PC-9 (cell line): Measurements from ENCODE around the gene IL22. TPM values are rescaled to one million over a fixed set of nuclear protein-coding genes. Genes with fewer than 3 reads are reported as not detected.

Source experiments
- BruUV-seq: library from RNA; stranded (reverse); fragments of 400-500 nt; replicated peaks from 2 replicates; lab custom pipeline; 2021; lab: Mats Ljungman, UMichigan
- CTCF ChIA-PET: fragments of 300-600 bp; sonication (Branson Sonifier 250); formaldehyde crosslinking; loops from one replicate; lab custom pipeline; 2022; ENCODE audit warnings: antibody characterized with exemption; lab: Charles Lee
- POLR2A ChIA-PET: fragments of 300-600 bp; sonication (Branson Sonifier 250); formaldehyde crosslinking; loops from one replicate; lab custom pipeline; 2022; ENCODE audit warnings: antibody characterized with exemption; ENCODE audit not compliant: unreplicated experiment; lab: Charles Lee
- DNase-seq, 2 experiments: peaks; one replicate each; pipeline versions ENCODE4 v3.0.0 to v3.0.0-alpha.2; 2015 to 2022; ENCODE audit warnings: mixed read lengths in 1 of 2
- H2AFZ ChIP-seq: fragments of 200-600 bp; sonication (generic); 2 replicates; pipeline ENCODE4 v1.8.1; 2017; ENCODE audit warnings: antibody characterized with exemption
- H3F3A ChIP-seq: fragments of 200-600 bp; sonication (generic); 2 replicates; pipeline ENCODE4 v1.8.1; 2017; ENCODE audit warnings: antibody characterized with exemption, mild to moderate bottlenecking, low read depth; ENCODE audit not compliant: insufficient read depth
- H3K27ac ChIP-seq: fragments of 200-600 bp; sonication (generic); 2 replicates; pipeline ENCODE4 v1.6.1; 2016; ENCODE audit warnings: mixed run types
- H3K27me3 ChIP-seq: fragments of 200-600 bp; sonication (generic); 2 replicates; pipeline ENCODE4 v1.6.1; 2016; ENCODE audit warnings: low read depth, mixed run types; ENCODE audit not compliant: insufficient read depth
- H3K36me3 ChIP-seq: fragments of 200-600 bp; sonication (generic); 2 replicates; pipeline ENCODE4 v1.6.1; 2016; ENCODE audit warnings: low read depth, mixed run types
- H3K4me1 ChIP-seq: fragments of 200-600 bp; sonication (generic); replicated peaks from 2 replicates; pipeline ENCODE4 v1.6.1; 2016; ENCODE audit warnings: mixed run types; ENCODE audit not compliant: insufficient read depth
- H3K4me2 ChIP-seq: fragments of 200-600 bp; sonication (generic); 2 replicates; pipeline ENCODE4 v1.6.1; 2017; ENCODE audit warnings: mixed run types
- H3K4me3 ChIP-seq: fragments of 200-600 bp; sonication (generic); 2 replicates; pipeline ENCODE4 v1.6.1; 2016; ENCODE audit warnings: mixed run types
- H3K79me2 ChIP-seq: fragments of 200-600 bp; sonication (generic); 2 replicates; pipeline ENCODE4 v1.6.1; 2017; ENCODE audit warnings: low read depth, mixed run types
- H3K9me2 ChIP-seq: fragments of 200-600 bp; sonication (generic); 2 replicates; pipeline ENCODE4 v1.8.1; 2017; ENCODE audit warnings: mild to moderate bottlenecking; ENCODE audit not compliant: insufficient read depth
- H3K9me3 ChIP-seq: fragments of 200-600 bp; sonication (generic); 2 replicates; pipeline ENCODE4 v1.8.1; 2016; ENCODE audit warnings: low read depth; ENCODE audit not compliant: insufficient read depth
- H4K20me1 ChIP-seq: fragments of 200-600 bp; sonication (generic); 2 replicates; pipeline ENCODE4 v1.8.1; 2017; ENCODE audit not compliant: insufficient read depth
- CTCF ChIP-seq: fragments of 200-600 bp; sonication (generic); conservative IDR thresholded peaks from 2 replicates; pipeline ENCODE4 v1.6.1; 2017; ENCODE audit warnings: mixed run types, antibody characterized with exemption, mild to moderate bottlenecking, moderate library complexity
- EZH2 ChIP-seq: fragments of 200-600 bp; sonication (generic); IDR thresholded peaks from 2 replicates; pipeline ENCODE4 v1.8.0; 2017; ENCODE audit warnings: antibody characterized with exemption, low read depth
- intact Hi-C: fragments of 100-400 bp; cut with micrococcal nuclease; formaldehyde crosslinking; loops from one replicate; pipeline ENCODE4 v1.10.0; 2022; ENCODE audit not compliant: unreplicated experiment
- total RNA-seq: library from RNA; stranded (reverse); gene quantifications from 2 replicates; pipeline ENCODE4 v1.2.3, GENCODE V29; 2021

Gene IL22
- total RNA-seq, 1 experiment from 2014 or later: not detected

- TF ChIP-seq EZH2 (no peak), CTCF (no peak)
- Histone ChIP-seq H4K20me1 (no peaks in the 10 kb centered on the region), H3K27me3 (0 out of 2 replicates have a peak, but pooled peaks cover 4% of the 10 kb centered on the region), H3F3A (no peaks in the 10 kb centered on the region), H3K27ac (no peak overlapping the region), H3K4me2 (no peak overlapping the region), H3K9me3 (no peaks in the 10 kb centered on the region), H3K36me3 (no peaks in the 10 kb centered on the region), H3K4me3 (no peak overlapping the region), H3K4me1 (no peaks in the 10 kb centered on the region), H3K9me2 (no peaks in the 10 kb centered on the region; the same call in 1 of the 2 replicates), H3K79me2 (no peaks in the 10 kb centered on the region), H2AFZ (no peak overlapping the region)
- POLR2A ChIA-PET: no interaction called here
- CTCF ChIA-PET: no interaction called here
- intact Hi-C loops: no loop called here
- DNase-seq: peak; percentile 16 to 54
- BruUV-seq: no TSS peak
Measured at GRCh38 chr12:68200854-68201253, 52.5 kb downstream of the IL22 start.

GRCh38 chr12:68199127-68199526, 54.3 kb downstream of the IL22 start:
- BruUV-seq: no TSS peak
- H3K9me3 ChIP-seq: no peaks in the 10 kb centered on the region
- no peak overlapping the region for H3K4me3 ChIP-seq
- no peak overlapping the region for H3K27ac ChIP-seq
- ChIA-PET POLR2A (interaction anchor here (0.7 kb wide), 1 partner anchor 80 kb away, joined by 4 read pairs; no protein-coding TSS in a partner anchor), CTCF (no interaction called here)
- no peak overlapping the region for H3K4me2 ChIP-seq
- H3K36me3 ChIP-seq: no peaks in the 10 kb centered on the region
- intact Hi-C loops: no loop called here
- H3K79me2 ChIP-seq: no peaks in the 10 kb centered on the region
- H4K20me1 ChIP-seq: no peaks in the 10 kb centered on the region
- H3K27me3 ChIP-seq: 0 out of 2 replicates have a peak, but pooled peaks cover 4% of the 10 kb centered on the region
- H2AFZ ChIP-seq: no peak overlapping the region
- DNase-seq: no peak
- no peaks in the 10 kb centered on the region for H3F3A ChIP-seq
- H3K4me1 ChIP-seq: no peaks in the 10 kb centered on the region
- no peaks in the 10 kb centered on the region; the same call in none of the 2 replicates for H3K9me2 ChIP-seq
- TF ChIP-seq CTCF: no peak
- TF ChIP-seq EZH2: no peak

GRCh38 chr12:68198507-68199086, 54.8 kb downstream of the IL22 start:
- no peak for DNase-seq
- TF ChIP-seq CTCF (no peak), EZH2 (no peak)
- Histone ChIP-seq H3K4me1 (no peaks in the 10 kb centered on the region), H3K27me3 (0 out of 2 replicates have a peak, but pooled peaks cover 4% of the 10 kb centered on the region), H3K9me3 (no peaks in the 10 kb centered on the region), H3K27ac (no peak overlapping the region), H3K36me3 (no peaks in the 10 kb centered on the region), H3K79me2 (no peaks in the 10 kb centered on the region), H2AFZ (peak overlapping the region; percentile 55; the same call in 1 of the 2 replicates), H3K9me2 (no peaks in the 10 kb centered on the region; the same call in none of the 2 replicates), H3K4me2 (no peak overlapping the region), H4K20me1 (no peaks in the 10 kb centered on the region), H3K4me3 (no peak overlapping the region), H3F3A (no peaks in the 10 kb centered on the region)
- ChIA-PET POLR2A (interaction anchor here (0.7 kb wide), 1 partner anchor 79 kb away, joined by 4 read pairs; no protein-coding TSS in a partner anchor), CTCF (no interaction called here)
- BruUV-seq: no TSS peak
- intact Hi-C loops: no loop called here

Other genes with a start within 250 kb of the IL22 start
- gene IFNG, start 93.9 kb downstream of the IL22 start, total RNA-seq: not detected in 2 replicates
- gene IL26, start 27.8 kb downstream of the IL22 start, total RNA-seq: not detected in 2 replicates
- 9.5 and 14.0 TPM in 2 replicates for gene MDM1, start 78.8 kb upstream of the IL22 start, total RNA-seq